Bronchial epithelial cell (primary cell): ENCODE results near the gene SLIT3. TPM values are rescaled to one million over a fixed set of nuclear protein-coding genes. Genes with fewer than 3 reads are reported as not detected.

ENCODE experiments used
- DNase-seq: peaks from one replicate; pipeline ENCODE4 v3.0.0-alpha.2; 2010; ENCODE audit warnings: low read depth
- FAIRE-seq: peaks from 2 replicates; lab custom pipeline; 2011; peaks lifted over from hg19 to GRCh38; lab: Jason Lieb, UNC
- H3K27me3 ChIP-seq: 2 replicates; pipeline ENCODE4 v1.5.1; 2011; ENCODE audit warnings: low read length; ENCODE audit not compliant: control insufficient read depth, insufficient read depth
- H3K36me3 ChIP-seq: 2 replicates; pipeline ENCODE4 v1.5.1; 2011; ENCODE audit warnings: low read length; ENCODE audit not compliant: control insufficient read depth, insufficient read depth
- H3K4me3 ChIP-seq: 2 replicates; pipeline ENCODE4 v1.5.1; 2011; ENCODE audit warnings: mild to moderate bottlenecking, low read depth, low read length, control low read depth
- CTCF ChIP-seq: IDR thresholded peaks from 2 replicates; pipeline ENCODE4 v1.5.1; 2011; ENCODE audit warnings: mild to moderate bottlenecking, moderate library complexity, low read length, control low read depth, inconsistent platforms; ENCODE audit not compliant: insufficient read depth, severe bottlenecking
- total RNA-seq: library from RNA; depleted of rRNA; stranded (reverse); fragments of >200 nt; gene quantifications from 2 replicates; pipeline ENCODE4 v1.2.1, GENCODE V29; 2014

SLIT3 gene
- total RNA-seq, 1 donor from 2014 or later, result 0.79 TPM

- Histone ChIP-seq H3K4me3 (no peak overlapping the region), H3K27me3 (no peaks in the 10 kb centered on the region), H3K36me3 (no peaks in the 10 kb centered on the region)
- DNase-seq, result no peak
- TF ChIP-seq CTCF, result no peak
- FAIRE-seq, result peak; percentile 7
Observed at GRCh38 chr5:168705321-168705720, 595.6 kb downstream of the SLIT3 start.

DNA sequence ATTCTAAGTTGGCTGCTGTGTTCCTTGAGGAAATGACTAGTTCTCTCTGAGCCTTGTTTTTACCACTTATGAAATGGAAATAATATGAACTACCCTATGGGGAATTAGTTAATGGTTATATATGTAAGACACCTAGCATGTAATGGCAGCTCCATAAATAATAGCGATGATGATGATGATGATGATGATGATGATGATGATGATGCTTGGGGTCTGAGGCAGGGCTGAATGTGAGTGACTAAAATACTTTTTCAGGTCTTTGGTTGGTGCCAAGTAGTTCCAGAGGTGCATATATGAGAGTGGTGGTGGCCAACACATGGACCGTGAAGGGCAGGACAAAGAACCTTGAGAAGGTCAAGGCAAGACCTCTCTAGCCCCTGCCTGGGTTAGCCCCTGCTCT, 598.4 kb downstream of the SLIT3 start:
- H3K36me3 ChIP-seq, result no peaks in the 10 kb centered on the region
- FAIRE-seq (no peak), DNase-seq (no peak)
- H3K4me3 ChIP-seq, result no peak overlapping the region
- no peak for TF ChIP-seq CTCF
- H3K27me3 ChIP-seq, result no peaks in the 10 kb centered on the region

GRCh38 chr5:168701641-168702040, 599.3 kb downstream of the SLIT3 start:
- Histone ChIP-seq H3K4me3 (no peak overlapping the region), H3K27me3 (no peaks in the 10 kb centered on the region)
- no peak for TF ChIP-seq CTCF

GRCh38 chr5:168699002-168699401, 601.9 kb downstream of the SLIT3 start:
- FAIRE-seq, result no peak
- no peak for TF ChIP-seq CTCF
- Histone ChIP-seq H3K4me3 (no peak overlapping the region), H3K27me3 (no peaks in the 10 kb centered on the region), H3K36me3 (no peaks in the 10 kb centered on the region)
- DNase-seq, result no peak

More at GRCh38 chr5:168701641-168702040, 599.3 kb downstream of the SLIT3 start:
- no peaks in the 10 kb centered on the region for H3K36me3 ChIP-seq
- FAIRE-seq (no peak), DNase-seq (no peak)

DNA sequence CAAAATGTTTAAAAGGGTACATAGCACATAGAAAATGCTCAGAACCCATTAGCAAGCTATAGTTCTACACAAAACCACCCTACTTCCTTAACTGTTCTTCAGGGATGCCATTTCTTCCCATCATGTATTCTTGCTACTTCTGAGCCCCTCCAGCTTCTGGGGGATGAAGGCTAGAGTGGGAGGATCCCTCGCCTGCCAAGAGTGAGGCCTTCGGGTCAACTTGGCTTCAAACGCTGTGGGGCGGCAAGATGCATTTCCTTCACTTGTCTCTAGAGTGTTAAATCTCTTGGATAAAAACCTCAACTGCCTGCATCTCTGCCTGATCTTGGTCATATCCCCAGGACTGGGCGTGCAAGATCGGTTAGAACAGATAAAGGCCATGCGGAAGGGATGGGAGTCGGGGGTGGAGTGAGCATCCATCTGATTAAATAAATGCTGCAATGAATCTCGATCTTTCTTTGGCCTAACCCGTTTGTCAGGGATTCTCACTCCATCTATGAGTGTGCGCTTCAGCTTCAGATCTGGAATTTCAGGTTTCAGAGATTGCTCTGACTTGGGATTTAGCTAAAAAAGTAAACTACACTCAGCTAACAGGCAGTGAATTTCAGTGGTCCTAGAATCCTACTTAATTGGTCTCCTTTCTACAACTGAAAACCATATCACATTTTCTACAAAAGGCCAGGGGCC, 603.8 kb downstream of the SLIT3 start:
- DNase-seq (no peak), FAIRE-seq (no peak)
- H3K36me3 ChIP-seq, result no peaks in the 10 kb centered on the region
- H3K4me3 ChIP-seq, result no peak overlapping the region
- TF ChIP-seq CTCF, result no peak
- H3K27me3 ChIP-seq, result no peaks in the 10 kb centered on the region

- FAIRE-seq (no peak), DNase-seq (no peak)
- Histone ChIP-seq H3K27me3 (peaks cover 2% of the 10 kb centered on the region), H3K36me3 (no peaks in the 10 kb centered on the region), H3K4me3 (no peak overlapping the region)
- TF ChIP-seq CTCF, result no peak
Observed at GRCh38 chr5:168696611-168697010, 604.3 kb downstream of the SLIT3 start.
